ENCODE results near the gene ANG.
"Not testable (repeated sequence)": the region's sequence is repeated elsewhere in the genome, so short reads cannot be mapped to it uniquely, and the experiment has no call there.

Gene ANG

GRCh38 chr14:20688167-20688839 is at the start of gene ANG:
Gene ANG (plus strand): TSS chr14:20688764. CDS start chr14:20693565, 4,801 bp downstream.
- DNase-seq = no peak

- no peak for DNase-seq
These were observed 47.0 kb upstream of the ANG start, which contains the start of gene OR6S1 for GRCh38 chr14:20641591-20641990. Gene OR6S1 (minus strand): TSS chr14:20641691. CDS start chr14:20641691, 0 bp downstream.

GRCh38 chr14:20642182-20642581 is 46.4 kb upstream of the ANG start:
- DNase-seq = no peak

GRCh38 chr14:20642755-20643154 is 45.8 kb upstream of the ANG start:
- not testable (repeated sequence) for DNase-seq

- no peak for DNase-seq
These were observed 44.0 kb upstream of the ANG start for GRCh38 chr14:20644520-20644919.

- DNase-seq = no peak
These were observed 43.1 kb upstream of the ANG start for GRCh38 chr14:20645481-20645880.

- DNase-seq = peak in 1 of 4 experiments; percentile 14
These were observed 35.3 kb upstream of the ANG start for GRCh38 chr14:20652996-20653975.

- no peak for DNase-seq
These were observed 32.7 kb upstream of the ANG start for GRCh38 chr14:20655851-20656250.

GRCh38 chr14:20656274-20656673 is 32.3 kb upstream of the ANG start:
- DNase-seq = no peak

GRCh38 chr14:20657216-20658211 is 31.1 kb upstream of the ANG start:
- peak in 1 of 4 experiments; percentile 8 for DNase-seq

GRCh38 chr14:20658246-20658645 is 30.3 kb upstream of the ANG start:
- DNase-seq = no peak

- DNase-seq = no peak
These were observed 29.2 kb upstream of the ANG start for GRCh38 chr14:20659336-20659735.

GRCh38 chr14:20659813-20660395 is 28.7 kb upstream of the ANG start:
- DNase-seq = no peak

GRCh38 chr14:20661197-20661596 is 27.4 kb upstream of the ANG start:
- no peak for DNase-seq

GRCh38 chr14:20662968-20663732 is 25.4 kb upstream of the ANG start:
- peak; percentile 30 to 59 (median 46) for DNase-seq

GRCh38 chr14:20666400-20666961 is 22.1 kb upstream of the ANG start:
- DNase-seq = not testable (repeated sequence)

GRCh38 chr14:20667957-20668356 is 20.6 kb upstream of the ANG start:
- DNase-seq = no peak

GRCh38 chr14:20668969-20669368 is 19.6 kb upstream of the ANG start:
- DNase-seq = no peak

- no peak for DNase-seq
These were observed 16.8 kb upstream of the ANG start for GRCh38 chr14:20671597-20672283.

- no peak for DNase-seq
These were observed 12.9 kb upstream of the ANG start for GRCh38 chr14:20675669-20676068.

All from activated naive CD4-positive, alpha-beta T cell (primary cell).